OCI-M2 (cell line): ENCODE measurements around the gene LNPEP.

Experiments used
- DNase-seq: peaks from one replicate; lab custom pipeline; 2025; ENCODE audit not compliant: unreplicated experiment; lab: John Stamatoyannopoulos, UW

LNPEP gene

GRCh38 chr5:96957254-96958049 lies 21.6 kb downstream of the LNPEP start:
- DNase-seq, result no peak

GRCh38 chr5:96958977-96959376 lies 23.1 kb downstream of the LNPEP start:
- DNase-seq, result no peak

- no peak for DNase-seq
These were observed 25.2 kb downstream of the LNPEP start for GRCh38 chr5:96961053-96961452.

- DNase-seq, result no peak
These were observed 26.7 kb downstream of the LNPEP start for GRCh38 chr5:96962540-96962991.

GRCh38 chr5:96963267-96963666 lies 27.4 kb downstream of the LNPEP start:
- peak; percentile 10 for DNase-seq

DNA sequence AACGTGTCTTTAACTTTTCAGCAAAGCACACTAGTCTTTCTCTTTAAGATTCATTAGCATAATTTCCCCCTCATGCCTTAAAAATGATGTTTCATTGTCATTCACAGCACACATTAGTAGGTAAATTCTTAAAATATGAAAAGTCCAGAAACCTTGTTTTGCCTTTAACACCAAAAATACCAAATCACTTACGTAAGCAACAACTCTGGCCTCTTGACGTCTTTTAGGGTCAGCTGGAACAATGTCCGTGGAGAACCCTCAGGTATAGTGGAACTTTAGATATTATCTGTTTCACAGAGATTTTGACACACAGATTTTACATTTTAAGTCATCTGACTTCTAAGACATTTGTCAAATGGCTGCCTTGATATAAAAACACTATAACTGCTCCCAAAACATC lies 30.9 kb downstream of the LNPEP start:
- no peak for DNase-seq

- no peak for DNase-seq
These were observed 31.5 kb downstream of the LNPEP start for GRCh38 chr5:96967400-96967799.

GRCh38 chr5:96968074-96968473 lies 32.2 kb downstream of the LNPEP start:
- DNase-seq, result no peak

- no peak for DNase-seq
These were observed 32.7 kb downstream of the LNPEP start for GRCh38 chr5:96968614-96969013.

GRCh38 chr5:96969366-96969765 lies 33.5 kb downstream of the LNPEP start:
- no peak for DNase-seq

DNA sequence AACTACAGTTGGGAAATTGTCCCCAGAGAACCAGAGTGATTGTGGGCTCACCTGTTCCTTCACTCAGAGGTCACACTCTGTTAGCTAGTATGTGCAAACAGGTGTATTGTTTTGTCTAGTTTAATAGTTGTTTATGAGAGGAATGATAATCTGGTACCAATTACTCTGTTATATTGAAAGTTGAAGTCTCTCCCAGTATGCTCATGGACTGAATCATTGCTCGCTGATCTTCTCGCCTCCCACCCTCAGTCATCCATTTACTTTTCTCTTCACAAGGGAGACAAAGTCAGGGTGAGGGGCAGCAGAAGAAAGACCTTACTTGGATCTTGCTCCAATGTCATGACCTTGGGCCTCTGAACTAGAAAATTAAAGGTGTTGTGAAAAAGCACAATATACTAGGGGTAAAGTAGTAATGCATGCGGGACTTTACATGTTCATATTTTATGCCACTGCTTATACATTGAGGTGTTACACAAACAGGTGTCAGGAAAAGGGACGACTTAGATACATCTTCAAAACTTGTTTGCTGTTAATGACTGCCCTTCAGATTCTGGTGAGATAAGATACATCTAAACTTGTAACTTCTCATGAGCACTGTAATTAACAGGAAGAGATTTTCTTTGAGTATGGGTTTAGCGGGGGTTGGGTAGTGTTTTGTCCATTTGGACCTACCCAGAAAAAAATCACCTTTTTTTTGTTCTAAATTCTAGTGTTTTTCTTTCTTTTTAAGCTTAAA lies 36.9 kb downstream of the LNPEP start:
- no peak for DNase-seq

- DNase-seq, result no peak
These were observed 37.9 kb downstream of the LNPEP start for GRCh38 chr5:96973532-96974401.

GRCh38 chr5:96975656-96976055 lies 39.8 kb downstream of the LNPEP start:
- no peak for DNase-seq

DNA sequence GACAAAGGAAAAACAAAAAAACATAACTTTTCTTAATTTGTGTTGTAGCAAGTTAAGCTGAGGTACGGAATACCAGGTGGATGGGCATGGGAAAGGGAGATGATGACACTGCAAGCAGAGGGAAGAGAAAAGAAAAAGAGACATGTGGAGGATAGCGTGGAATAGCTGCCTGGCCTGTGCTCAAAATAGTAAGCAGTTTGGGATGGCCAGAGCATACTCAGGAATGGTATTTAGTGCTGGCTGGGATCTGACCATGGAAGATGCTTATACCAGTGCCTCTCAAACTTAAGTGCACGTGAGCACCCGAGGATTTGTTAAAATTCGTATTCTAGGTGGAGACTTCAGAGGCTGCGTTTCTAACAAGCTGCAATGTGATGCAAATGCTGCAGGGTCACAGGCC lies 41.3 kb downstream of the LNPEP start:
- no peak for DNase-seq

DNA sequence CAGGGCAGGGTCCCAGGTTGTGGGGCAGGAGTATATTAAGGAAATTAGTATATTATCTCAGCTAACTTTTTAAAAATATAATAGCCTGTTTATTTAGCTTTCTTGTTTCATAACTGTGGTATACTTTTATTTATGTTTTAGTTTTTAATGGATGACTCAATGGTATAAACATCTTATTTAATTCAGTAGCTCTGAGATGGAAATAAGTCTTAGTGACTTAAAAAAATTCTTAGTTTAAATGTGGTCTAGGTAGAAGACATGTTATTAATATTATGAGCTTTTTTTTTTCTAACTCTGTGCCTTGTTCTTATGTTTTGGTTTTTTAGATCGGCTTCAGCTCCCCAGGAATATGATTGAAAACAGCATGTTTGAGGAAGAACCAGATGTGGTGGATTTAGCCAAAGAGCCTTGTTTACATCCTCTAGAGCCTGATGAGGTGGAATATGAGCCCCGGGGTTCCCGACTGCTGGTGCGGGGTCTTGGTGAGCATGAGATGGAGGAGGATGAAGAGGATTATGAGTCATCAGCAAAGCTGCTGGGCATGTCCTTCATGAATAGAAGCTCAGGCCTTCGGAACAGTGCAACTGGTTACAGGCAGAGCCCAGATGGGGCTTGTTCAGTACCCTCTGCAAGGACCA lies 43.1 kb downstream of the LNPEP start:
- no peak for DNase-seq

GRCh38 chr5:96984506-96985192 lies 48.8 kb downstream of the LNPEP start:
- DNase-seq, result no peak

GRCh38 chr5:96986450-96986849 lies 50.6 kb downstream of the LNPEP start:
- DNase-seq, result no peak

- no peak for DNase-seq
These were observed 54.2 kb downstream of the LNPEP start for GRCh38 chr5:96990102-96990501.

GRCh38 chr5:96991708-96992107 lies 55.8 kb downstream of the LNPEP start:
- no peak for DNase-seq

- DNase-seq, result no peak
These were observed 57.9 kb downstream of the LNPEP start for GRCh38 chr5:96993760-96994159.
